ENCODE data around the gene HERPUD1. TPM values are rescaled to one million over a fixed set of nuclear protein-coding genes. Genes with fewer than 3 reads are reported as not detected.
A peak's percentile ranks its signal among the peaks of the same experiment; 100 is the strongest.

Gene HERPUD1
- total RNA-seq, 2 experiments from 2014 or later, result 140 to 342 TPM

DNA sequence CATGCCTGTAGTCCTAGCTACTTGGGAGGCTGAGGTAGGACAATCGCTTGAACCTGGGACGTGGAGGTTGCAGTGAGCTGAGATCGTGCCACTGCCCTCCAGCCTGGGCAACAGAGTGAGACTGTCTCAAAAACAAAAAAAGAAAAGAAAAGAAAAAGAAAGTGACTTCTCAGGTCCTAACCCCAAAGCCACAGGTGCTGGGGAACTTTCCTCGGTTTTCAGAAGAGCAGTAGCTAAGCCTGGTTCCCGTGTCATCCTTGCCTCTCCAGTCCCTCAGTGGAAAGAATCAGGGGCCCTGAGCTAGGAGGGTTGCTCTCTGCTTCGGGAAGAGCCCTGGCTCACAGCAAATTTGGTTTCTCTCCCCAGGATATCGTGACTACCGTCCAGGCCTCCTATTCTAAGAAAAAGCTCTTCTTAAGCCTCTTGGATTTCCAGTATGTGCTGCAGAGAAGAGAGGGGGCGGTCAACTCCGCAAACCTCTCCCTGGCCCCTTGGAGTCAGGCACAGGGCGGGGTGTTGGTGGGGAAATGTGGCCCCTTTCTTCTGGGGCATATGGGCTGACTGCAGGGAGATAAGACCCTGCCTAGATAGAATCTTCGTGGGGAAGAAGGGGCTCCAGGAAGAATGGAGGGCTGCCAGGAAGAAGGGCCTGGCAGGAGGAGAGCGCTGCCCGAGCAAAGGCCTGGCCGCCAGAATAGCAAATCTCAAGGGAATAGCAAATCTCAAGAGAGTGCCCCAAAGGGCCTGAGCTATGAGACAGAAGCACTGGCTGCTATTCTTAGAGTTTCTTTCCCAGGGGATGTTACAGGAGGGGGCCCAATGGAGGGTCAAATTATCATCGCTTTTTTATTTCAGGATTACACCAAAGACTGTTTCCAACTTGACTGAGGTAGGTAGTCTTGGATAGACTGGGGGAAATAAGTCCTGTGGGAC, 49.1 kb downstream of the HERPUD1 start:
- Histone ChIP-seq H3K4me1 (ENCODE audit: insufficient read depth, low read length, poor library complexity, severe bottlenecking) (peaks cover 95% of the 10 kb centered on the region), H3K4me2 (ENCODE audit: low read length) (peak overlapping the region; percentile 89)
- POLR2A ChIA-PET, result interaction anchor here (0.7 to 1.2 kb wide), 3 partner anchors 25 to 735 kb away, joined by 3 to 4 read pairs (median 3); no protein-coding TSS in a partner anchor

DNA sequence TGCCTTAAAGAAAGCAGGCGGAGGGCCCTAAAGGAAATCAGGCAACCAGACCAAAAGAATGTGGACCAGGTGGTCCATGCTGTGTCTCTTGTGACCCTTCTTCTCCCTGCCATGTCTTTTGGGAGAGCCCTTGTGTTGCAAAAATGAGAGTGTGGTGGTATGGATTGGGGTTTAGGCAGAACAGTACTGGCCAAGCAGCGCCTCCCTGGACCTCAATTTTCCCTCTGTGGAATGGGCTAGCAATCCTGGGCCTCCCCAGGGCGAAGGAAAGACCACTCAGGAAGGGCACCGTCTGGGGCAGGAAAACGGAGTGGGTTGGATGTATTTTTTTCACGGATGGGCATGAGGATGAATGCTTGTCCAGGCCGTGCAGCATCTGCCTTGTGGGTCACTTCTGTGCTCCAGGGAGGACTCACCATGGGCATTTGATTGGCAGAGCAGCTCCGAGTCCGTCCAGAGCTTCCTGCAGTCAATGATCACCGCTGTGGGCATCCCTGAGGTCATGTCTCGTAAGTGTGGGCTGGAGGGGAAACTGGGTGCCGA, 49.9 kb downstream of the HERPUD1 start:
- Histone ChIP-seq H3K9me3 (ENCODE audit: low read length) (no peaks in the 10 kb centered on the region), H3K36me3 (ENCODE audit: insufficient read depth, low read length) (peaks cover 27% of the 10 kb centered on the region; the same call in 1 of the 2 replicates), H3K79me2 (ENCODE audit: insufficient read depth, low read depth, low read length) (peaks cover 12% of the 10 kb centered on the region; the same call in 1 of the 2 replicates), H3K4me2 (ENCODE audit: low read length) (peak overlapping the region; percentile 89), H3K4me3 (ENCODE audit: low read depth, low read length, poor library complexity, severe bottlenecking) (peak overlapping the region; percentile 2), H2AFZ (ENCODE audit: low read length) (no peak overlapping the region), H3K27ac (ENCODE audit: low read depth, low read length, poor library complexity, severe bottlenecking) (peak overlapping the region; percentile 80), H4K20me1 (ENCODE audit: insufficient read depth, low read length) (no peaks in the 10 kb centered on the region), H3K4me1 (ENCODE audit: insufficient read depth, low read length, poor library complexity, severe bottlenecking) (peaks cover 98% of the 10 kb centered on the region), H3K9me2 (ENCODE audit: insufficient read depth, low read length) (no peaks in the 10 kb centered on the region)
- ChIA-PET POLR2A (no interaction called here), CTCF (ENCODE audit: unreplicated experiment) (interaction anchor here (0.6 kb wide), 1 partner anchor 9 kb away, joined by 3 read pairs; no protein-coding TSS in a partner anchor)
- intact Hi-C loops (cut with micrococcal nuclease; ENCODE audit: unreplicated experiment), result no loop called here
- TF ChIP-seq, protein P1, sequence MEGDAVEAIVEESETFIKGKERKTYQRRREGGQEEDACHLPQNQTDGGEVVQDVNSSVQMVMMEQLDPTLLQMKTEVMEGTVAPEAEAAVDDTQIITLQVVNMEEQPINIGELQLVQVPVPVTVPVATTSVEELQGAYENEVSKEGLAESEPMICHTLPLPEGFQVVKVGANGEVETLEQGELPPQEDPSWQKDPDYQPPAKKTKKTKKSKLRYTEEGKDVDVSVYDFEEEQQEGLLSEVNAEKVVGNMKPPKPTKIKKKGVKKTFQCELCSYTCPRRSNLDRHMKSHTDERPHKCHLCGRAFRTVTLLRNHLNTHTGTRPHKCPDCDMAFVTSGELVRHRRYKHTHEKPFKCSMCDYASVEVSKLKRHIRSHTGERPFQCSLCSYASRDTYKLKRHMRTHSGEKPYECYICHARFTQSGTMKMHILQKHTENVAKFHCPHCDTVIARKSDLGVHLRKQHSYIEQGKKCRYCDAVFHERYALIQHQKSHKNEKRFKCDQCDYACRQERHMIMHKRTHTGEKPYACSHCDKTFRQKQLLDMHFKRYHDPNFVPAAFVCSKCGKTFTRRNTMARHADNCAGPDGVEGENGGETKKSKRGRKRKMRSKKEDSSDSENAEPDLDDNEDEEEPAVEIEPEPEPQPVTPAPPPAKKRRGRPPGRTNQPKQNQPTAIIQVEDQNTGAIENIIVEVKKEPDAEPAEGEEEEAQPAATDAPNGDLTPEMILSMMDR (conservative IDR thresholded peaks at IDR 0.05; ENCODE audit: low read length), result no peak
- TF ChIP-seq EZH2phosphoT487 (IDR thresholded peaks at IDR 0.05; ENCODE audit: borderline replicate concordance, low read depth, low read length), result no peak
- BruUV-seq (replicated peaks), result no TSS peak
- no peak for DNase-seq (ENCODE audit: low spot score)

More for the DNA sequence above, 49.1 kb downstream of the HERPUD1 start:
- DNase-seq (ENCODE audit: low spot score), result peak; percentile 63
- Histone ChIP-seq H3K9me3 (ENCODE audit: low read length) (no peaks in the 10 kb centered on the region), H3K9me2 (ENCODE audit: insufficient read depth, low read length) (no peaks in the 10 kb centered on the region), H2AFZ (ENCODE audit: low read length) (no peak overlapping the region), H3K36me3 (ENCODE audit: insufficient read depth, low read length) (peaks cover 23% of the 10 kb centered on the region; the same call in 1 of the 2 replicates), H3K27ac (ENCODE audit: low read depth, low read length, poor library complexity, severe bottlenecking) (peak overlapping the region; percentile 80), H3K79me2 (ENCODE audit: insufficient read depth, low read depth, low read length) (peaks cover 5% of the 10 kb centered on the region; the same call in 1 of the 2 replicates), H4K20me1 (ENCODE audit: insufficient read depth, low read length) (no peaks in the 10 kb centered on the region), H3K4me3 (ENCODE audit: low read depth, low read length, poor library complexity, severe bottlenecking) (peak overlapping the region; percentile 2)
- BruUV-seq (replicated peaks), result no TSS peak
- CTCF ChIA-PET (ENCODE audit: unreplicated experiment), result interaction anchor here (0.6 kb wide), 1 partner anchor 8 kb away, joined by 3 read pairs; no protein-coding TSS in a partner anchor
- intact Hi-C loops (cut with micrococcal nuclease; ENCODE audit: unreplicated experiment), result no loop called here
- TF ChIP-seq, protein P1 (conservative IDR thresholded peaks at IDR 0.05; ENCODE audit: low read length), result no peak
- no peak for TF ChIP-seq EZH2phosphoT487 (IDR thresholded peaks at IDR 0.05; ENCODE audit: borderline replicate concordance, low read depth, low read length)
